Psoas muscle (tissue), 8 donors: ENCODE results near the gene SRPK2. TPM values are rescaled to one million over a fixed set of nuclear protein-coding genes. Genes with fewer than 3 reads are reported as not detected.

ENCODE experiments used
- ATAC-seq, 4 donors: fragments of 200-7000 bp; cut with Tn5 transposase; one replicate each; pipeline ENCODE4 v1.9.1; 2020; ENCODE audit warnings: moderate library complexity in 3 of 4, mild to moderate bottlenecking in 2 of 4
- DNase-seq, 2 donors: peaks; one replicate each; pipeline ENCODE4 v3.0.0-alpha.2; 2020
- H3K27ac ChIP-seq: fragments of 200-600 bp; one replicate; pipeline ENCODE4 v1.8.0; 2022
- H3K27me3 ChIP-seq, 3 donors: fragments of 200-600 bp in 1 of 3; one replicate each; pipeline versions ENCODE4 v1.6.1 to v1.8.0; 2013 to 2022; ENCODE audit warnings: low read length in 2 of 3, mild to moderate bottlenecking in 2 of 3, moderate library complexity in 1 of 3; ENCODE audit not compliant: insufficient read depth in 3 of 3
- H3K36me3 ChIP-seq, 2 donors: fragments of 200-600 bp in 1 of 2; one replicate each; pipeline versions ENCODE4 v1.6.1 to v1.8.0; 2013 to 2022; ENCODE audit warnings: low read depth in 1 of 2, mild to moderate bottlenecking in 1 of 2, moderate library complexity in 1 of 2; ENCODE audit not compliant: insufficient read depth in 1 of 2
- H3K4me1 ChIP-seq: fragments of 200-600 bp; one replicate; pipeline ENCODE4 v1.8.0; 2022
- H3K4me3 ChIP-seq: fragments of 200-600 bp; one replicate; pipeline ENCODE4 v1.8.0; 2022; ENCODE audit warnings: mild to moderate bottlenecking
- H3K9me3 ChIP-seq: fragments of 200-600 bp; one replicate; pipeline ENCODE4 v1.8.0; 2022
- WGBS, 3 donors: extraction: QIAGEN DNeasy Blood & Tissue Kit; methylation state at CpG; one replicate each; pipeline versions ENCODE4 v1.1.6 to v1.1.7; 2013; 5-methylcytosine and 5-hydroxymethylcytosine counted together
- intact Hi-C, 2 donors: fragments of 100-400 bp; cut with DNase I; formaldehyde crosslinking; loops; one replicate each; pipeline versions ENCODE4 v1.11.0 to v1.14.2; 2022
- polyA plus RNA-seq, 3 donors: library from polyadenylated mRNA; stranded (reverse); fragments of 200-250 nt; gene quantifications; one replicate each; pipeline ENCODE4 v1.2.3, GENCODE V29; 2013
- total RNA-seq, 4 donors: library from RNA; stranded (reverse); fragmentation: NEBNext Ultra II Directional in 2 of 4; extraction: Animal tissue kit (Norgen Biotek cat#: 25700) in 2 of 4; gene quantifications; one replicate each; pipeline versions ENCODE4 v1.2.1 to v1.2.4, GENCODE V29; 2021 to 2023
- TF ChIP-seq, protein P1 (sequence below): fragments of 200-600 bp; IDR thresholded peaks from one replicate; pipeline ENCODE4 v1.8.0; 2022; ENCODE audit warnings: antibody characterized with exemption
- donor health status: healthy with polysubstance abuse.
- donor health status: DM: no; HTN: no; CAD: no; lungs with moderate emphysema.
- donor health status: Bipolar disorder and iron deficiency.
- donor health status: healthy.
- donor health status: DM: yes; HTN: yes; CAD: no.
- donor health status: DM: no; HTN: no; CAD: no.
- donor health status: DM: no; HTN: no; CAD: no.
- donor health status: DM: yes; HTN: yes; CAD: no.

Gene SRPK2
- total and polyA plus RNA-seq, 7 donors: 12.7 to 51.3 (median 33.2) TPM

GRCh38 chr7:105151152-105151551, 237.6 kb downstream of the SRPK2 start:
- ATAC-seq (no peak), DNase-seq (no peak)
- H3K4me3 ChIP-seq: no peak overlapping the region
- TF ChIP-seq, protein P1, sequence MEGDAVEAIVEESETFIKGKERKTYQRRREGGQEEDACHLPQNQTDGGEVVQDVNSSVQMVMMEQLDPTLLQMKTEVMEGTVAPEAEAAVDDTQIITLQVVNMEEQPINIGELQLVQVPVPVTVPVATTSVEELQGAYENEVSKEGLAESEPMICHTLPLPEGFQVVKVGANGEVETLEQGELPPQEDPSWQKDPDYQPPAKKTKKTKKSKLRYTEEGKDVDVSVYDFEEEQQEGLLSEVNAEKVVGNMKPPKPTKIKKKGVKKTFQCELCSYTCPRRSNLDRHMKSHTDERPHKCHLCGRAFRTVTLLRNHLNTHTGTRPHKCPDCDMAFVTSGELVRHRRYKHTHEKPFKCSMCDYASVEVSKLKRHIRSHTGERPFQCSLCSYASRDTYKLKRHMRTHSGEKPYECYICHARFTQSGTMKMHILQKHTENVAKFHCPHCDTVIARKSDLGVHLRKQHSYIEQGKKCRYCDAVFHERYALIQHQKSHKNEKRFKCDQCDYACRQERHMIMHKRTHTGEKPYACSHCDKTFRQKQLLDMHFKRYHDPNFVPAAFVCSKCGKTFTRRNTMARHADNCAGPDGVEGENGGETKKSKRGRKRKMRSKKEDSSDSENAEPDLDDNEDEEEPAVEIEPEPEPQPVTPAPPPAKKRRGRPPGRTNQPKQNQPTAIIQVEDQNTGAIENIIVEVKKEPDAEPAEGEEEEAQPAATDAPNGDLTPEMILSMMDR: no peak
- H3K4me1 ChIP-seq: peaks cover 12% of the 10 kb centered on the region
- no peaks in the 10 kb centered on the region for H3K27me3 ChIP-seq
- intact Hi-C loops: loop anchor here in 1 of 2 donors (10.0 kb wide), 2 partner anchors 184 to 274 kb away; no protein-coding TSS in a partner anchor
- WGBS, 3 donors: 69 to 78% (median 77%) methylated on average over 3 of the region's 3 CpGs
- H3K27ac ChIP-seq: no peak overlapping the region
- H3K9me3 ChIP-seq: no peaks in the 10 kb centered on the region
- peaks cover 0 to under 1% of the 10 kb centered on the region in 2 donors for H3K36me3 ChIP-seq

GRCh38 chr7:105149827-105150226, 238.9 kb downstream of the SRPK2 start:
- no peaks in the 10 kb centered on the region for H3K27me3 ChIP-seq
- intact Hi-C loops: loop anchor here in 1 of 2 donors (10.0 kb wide), 2 partner anchors 185 to 275 kb away; no protein-coding TSS in a partner anchor
- 69 to 81% (median 76%) methylated on average over 3 of the region's 3 CpGs for WGBS, 3 donors
- no peak overlapping the region for H3K4me3 ChIP-seq
- ATAC-seq (peak in 2 of 4 donors; percentile 32 to 35), DNase-seq (no peak)
- H3K9me3 ChIP-seq: no peaks in the 10 kb centered on the region
- H3K36me3 ChIP-seq: peaks cover 0 to 5% of the 10 kb centered on the region in 2 donors
- H3K4me1 ChIP-seq: peaks cover 12% of the 10 kb centered on the region
- no peak overlapping the region for H3K27ac ChIP-seq
- TF ChIP-seq, protein P1: no peak

DNA sequence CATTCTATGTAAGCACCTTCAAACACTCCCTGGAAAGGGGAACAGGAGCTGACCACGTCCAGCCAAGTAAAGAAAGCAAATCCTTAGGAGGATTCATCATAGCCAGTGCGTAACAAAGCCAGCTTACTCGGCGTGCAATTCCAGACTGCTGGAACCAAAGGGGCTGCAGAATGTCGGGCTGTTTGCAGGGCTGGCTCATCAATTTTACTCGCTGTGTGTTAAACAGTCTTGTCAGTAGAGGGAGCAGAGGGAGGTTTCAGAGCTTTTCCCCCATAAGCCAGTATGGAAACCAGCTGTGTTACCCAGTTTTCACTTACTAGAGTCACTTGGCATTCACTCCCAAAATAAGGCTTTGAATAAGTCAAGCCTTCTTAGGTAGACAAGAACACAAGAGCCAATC, 247.7 kb downstream of the SRPK2 start:
- Histone ChIP-seq H3K27ac (no peak overlapping the region), H3K36me3 (peaks cover 4 to 65% of the 10 kb centered on the region in 2 donors)
- intact Hi-C loops: no loop called here

DNA sequence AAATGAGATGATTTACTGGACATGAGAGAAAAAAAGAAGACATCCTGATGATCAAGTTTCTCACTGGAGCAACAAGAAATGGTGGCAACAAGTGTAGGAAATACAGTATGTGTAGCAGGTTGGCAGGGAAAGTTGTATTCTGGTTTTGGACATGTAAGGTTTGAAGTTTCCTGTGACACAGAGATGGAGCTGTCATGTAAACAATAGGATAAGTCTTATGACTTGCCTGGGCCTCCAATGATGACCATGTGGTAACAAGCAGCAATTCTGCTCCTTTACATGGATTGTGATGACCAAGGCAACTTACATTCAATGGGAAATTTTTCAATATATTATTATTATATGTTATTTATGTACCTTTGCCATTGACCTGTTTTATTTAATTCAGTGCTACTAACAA, 249.3 kb downstream of the SRPK2 start:
- H3K27ac ChIP-seq: no peak overlapping the region
- no peaks in the 10 kb centered on the region for H3K9me3 ChIP-seq
- no peaks in the 10 kb centered on the region for H3K27me3 ChIP-seq
- no peak overlapping the region for H3K4me3 ChIP-seq
- intact Hi-C loops: loop anchor here in 1 of 2 donors (10.0 kb wide), 1 partner anchor 355 kb away; no protein-coding TSS in a partner anchor
- no peak for ATAC-seq
- TF ChIP-seq, protein P1: no peak
- H3K36me3 ChIP-seq: peaks cover 4 to 65% of the 10 kb centered on the region in 2 donors
- peaks cover 7% of the 10 kb centered on the region for H3K4me1 ChIP-seq
- DNase-seq: no peak

More for the DNA sequence above, 247.7 kb downstream of the SRPK2 start:
- TF ChIP-seq, protein P1: no peak
- 50 to 67% (median 50%) methylated on average over 6 of the region's 6 CpGs for WGBS, 3 donors
- ATAC-seq (peak in 2 of 4 donors; percentile 26 to 47), DNase-seq (no peak)
- peaks cover 7% of the 10 kb centered on the region for H3K4me1 ChIP-seq
- H3K27me3 ChIP-seq: no peaks in the 10 kb centered on the region
- no peaks in the 10 kb centered on the region for H3K9me3 ChIP-seq
- no peak overlapping the region for H3K4me3 ChIP-seq

- ATAC-seq (no peak), DNase-seq (no peak)
- H3K9me3 ChIP-seq: no peaks in the 10 kb centered on the region
- TF ChIP-seq, protein P1: no peak
- 93 to 97% (median 95%) methylated on average over 4 of the region's 4 CpGs for WGBS, 3 donors
- intact Hi-C loops: loop anchor here in 1 of 2 donors (10.0 kb wide), 1 partner anchor 357 kb away; no protein-coding TSS in a partner anchor
- H3K4me1 ChIP-seq: peaks cover 7% of the 10 kb centered on the region
- no peak overlapping the region for H3K27ac ChIP-seq
- H3K27me3 ChIP-seq: no peaks in the 10 kb centered on the region
- H3K4me3 ChIP-seq: no peak overlapping the region
- H3K36me3 ChIP-seq: peaks cover 4 to 60% of the 10 kb centered on the region in 2 donors
Measured at GRCh38 chr7:105137898-105138297, 250.8 kb downstream of the SRPK2 start.
